ENCODE results near the gene HMGXB4. TPM values are rescaled to one million over a fixed set of nuclear protein-coding genes. Genes with fewer than 3 reads are reported as not detected.

HMGXB4 gene
- total and polyA plus RNA-seq, 2 of the 4 experiments (the other 2 are of a cell fraction), result 11.8 to 18.5 TPM

GRCh38 chr22:35332278-35332677, 75.0 kb downstream of the HMGXB4 start:
- CTCF ChIA-PET, result no interaction called here

More at GRCh38 chr22:35332278-35332677, 75.0 kb downstream of the HMGXB4 start:
- POLR2A ChIA-PET (ENCODE audit: unreplicated experiment), result no interaction called here
- no peaks in the 10 kb centered on the region for H4K20me1 ChIP-seq (ENCODE audit: insufficient read depth, low read length)
- H2BK120ac ChIP-seq (ENCODE audit: low read depth, low read length), result no peak overlapping the region
- H2BK15ac ChIP-seq (ENCODE audit: low read depth, low read length), result no peak overlapping the region
- peaks cover 75% of the 10 kb centered on the region for H3K36me3 ChIP-seq (ENCODE audit: control insufficient read depth, insufficient read depth, low read length)
- H4K91ac ChIP-seq (ENCODE audit: insufficient read depth, low read depth, low read length), result no peak overlapping the region
- H3K23ac ChIP-seq (ENCODE audit: low read depth, low read length), result no peak overlapping the region
- dilution Hi-C loops (cut with HindIII; ENCODE audit: low sequenced_read_pairs, unreplicated experiment), result no loop called here
- H3K14ac ChIP-seq (replicated peaks; ENCODE audit: low read depth, low read length), result no peak overlapping the region
- H3K4ac ChIP-seq (ENCODE audit: low read depth, low read length), result no peak overlapping the region
- no peak overlapping the region for H3K9ac ChIP-seq (ENCODE audit: low read depth, low read length)
- no peak overlapping the region for H2AK9ac ChIP-seq (replicated peaks; ENCODE audit: low read depth, low read length, poor library complexity)
- no peak for TF ChIP-seq RFX5 (IDR thresholded peaks at IDR 0.05; ENCODE audit: low read depth, low read length)
- no peak for TF ChIP-seq MXI1 (IDR thresholded peaks at IDR 0.05; ENCODE audit: borderline replicate concordance, low read depth, low read length)
- no peak for TF ChIP-seq SMC3 (IDR thresholded peaks at IDR 0.05; ENCODE audit: low read depth, low read length)
- TF ChIP-seq NFE2L2 (IDR thresholded peaks at IDR 0.05; ENCODE audit: low read depth, low read length), result no peak
- TF ChIP-seq BHLHE40 (IDR thresholded peaks at IDR 0.05; ENCODE audit: low read depth, low read length), result no peak
- no peak for TF ChIP-seq MAZ (IDR thresholded peaks at IDR 0.05; ENCODE audit: borderline replicate concordance, low read depth, low read length)
- TF ChIP-seq USF2 (IDR thresholded peaks at IDR 0.05; ENCODE audit: low read depth, low read length), result no peak
- no peak for TF ChIP-seq CHD1 (IDR thresholded peaks at IDR 0.05; ENCODE audit: low read depth, low read length)
- TF ChIP-seq RAD21 (IDR thresholded peaks at IDR 0.05; ENCODE audit: low read length), result no peak
- TF ChIP-seq FOS (IDR thresholded peaks at IDR 0.05; ENCODE audit: low read depth, low read length), result no peak
- TF ChIP-seq, protein P1, sequence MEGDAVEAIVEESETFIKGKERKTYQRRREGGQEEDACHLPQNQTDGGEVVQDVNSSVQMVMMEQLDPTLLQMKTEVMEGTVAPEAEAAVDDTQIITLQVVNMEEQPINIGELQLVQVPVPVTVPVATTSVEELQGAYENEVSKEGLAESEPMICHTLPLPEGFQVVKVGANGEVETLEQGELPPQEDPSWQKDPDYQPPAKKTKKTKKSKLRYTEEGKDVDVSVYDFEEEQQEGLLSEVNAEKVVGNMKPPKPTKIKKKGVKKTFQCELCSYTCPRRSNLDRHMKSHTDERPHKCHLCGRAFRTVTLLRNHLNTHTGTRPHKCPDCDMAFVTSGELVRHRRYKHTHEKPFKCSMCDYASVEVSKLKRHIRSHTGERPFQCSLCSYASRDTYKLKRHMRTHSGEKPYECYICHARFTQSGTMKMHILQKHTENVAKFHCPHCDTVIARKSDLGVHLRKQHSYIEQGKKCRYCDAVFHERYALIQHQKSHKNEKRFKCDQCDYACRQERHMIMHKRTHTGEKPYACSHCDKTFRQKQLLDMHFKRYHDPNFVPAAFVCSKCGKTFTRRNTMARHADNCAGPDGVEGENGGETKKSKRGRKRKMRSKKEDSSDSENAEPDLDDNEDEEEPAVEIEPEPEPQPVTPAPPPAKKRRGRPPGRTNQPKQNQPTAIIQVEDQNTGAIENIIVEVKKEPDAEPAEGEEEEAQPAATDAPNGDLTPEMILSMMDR (conservative IDR thresholded peaks at IDR 0.05; ENCODE audit: low read depth, low read length), result no peak
- TF ChIP-seq ELK1 (IDR thresholded peaks at IDR 0.05; ENCODE audit: borderline replicate concordance, low read depth, low read length), result no peak
- no peak for TF ChIP-seq RCOR1 (IDR thresholded peaks at IDR 0.05; ENCODE audit: insufficient replicate concordance, low read length)
- no peak for TF ChIP-seq POLR2A (IDR thresholded peaks at IDR 0.05; ENCODE audit: low read depth, low read length)
- TF ChIP-seq MAFK (IDR thresholded peaks at IDR 0.05; ENCODE audit: low read depth, low read length), result no peak
- H3K56ac ChIP-seq (ENCODE audit: extremely low read depth, insufficient read depth, low read length), result no peak overlapping the region
- WGBS, 2 experiments (ENCODE audit: extremely low coverage in 2 of 2, insufficient read length in 1 of 2), result 83% methylated on average over 3 of the region's 6 CpGs; no CpG with 5 or more reads in 1 of the 2 experiments
- peaks cover 4% of the 10 kb centered on the region for H3K4me1 ChIP-seq (ENCODE audit: control insufficient read depth, insufficient read depth, low read length)
- BruUV-seq (replicated peaks), result no TSS peak
- no peak overlapping the region for H4K5ac ChIP-seq (ENCODE audit: low read depth, low read length)
- DNase-seq (no peak), ATAC-seq (ENCODE audit: low read depth) (no peak)
- no peak overlapping the region for H4K8ac ChIP-seq (ENCODE audit: low read depth in 2 of 2, low read length in 2 of 2)
- no peak overlapping the region for H3K4me2 ChIP-seq (ENCODE audit: low read depth, low read length)
- no peak overlapping the region for H3K18ac ChIP-seq (ENCODE audit: low read depth, low read length)
- H3K4me3 ChIP-seq (ENCODE audit: insufficient read depth, low read depth, low read length), result no peak overlapping the region
- in situ Hi-C loops (cut with MboI; ENCODE audit: low sequenced_read_pairs), result no loop called here
- no peak overlapping the region for H3K27ac ChIP-seq (ENCODE audit: insufficient read depth, low read length)
- H3K9me1 ChIP-seq (ENCODE audit: insufficient read depth, low read length), result peaks cover 10% of the 10 kb centered on the region
- no peak overlapping the region for H2AFZ ChIP-seq (replicated peaks; ENCODE audit: low read length, poor library complexity)
- no peaks in the 10 kb centered on the region for H3K79me1 ChIP-seq (ENCODE audit: low read depth in 1 of 2, low read length in 2 of 2)
- intact Hi-C loops (cut with micrococcal nuclease), result no loop called here
- no peaks in the 10 kb centered on the region for H3K9me3 ChIP-seq (ENCODE audit: control insufficient read depth, insufficient read depth, low read length)
- H2BK20ac ChIP-seq (ENCODE audit: low read depth, low read length), result no peak overlapping the region
- no peak overlapping the region for H2AK5ac ChIP-seq (ENCODE audit: low read depth, low read length)
- no peaks in the 10 kb centered on the region for H3K27me3 ChIP-seq (ENCODE audit: control insufficient read depth, insufficient read depth, low read length)
- H2BK5ac ChIP-seq (ENCODE audit: low read depth, low read length, poor library complexity, severe bottlenecking), result no peak overlapping the region

Measured in IMR-90 (cell line).